Astrocyte of the hippocampus (primary cell): ENCODE results near the gene POTEC.
A peak's percentile ranks its signal among the peaks of the same experiment; 100 is the strongest.
"Not testable (repeated sequence)": the region's sequence is repeated elsewhere in the genome, so short reads cannot be mapped to it uniquely, and the experiment has no call there.

Source experiments
- DNase-seq: peaks from one replicate; pipeline ENCODE4 v3.0.0; 2011; ENCODE audit warnings: low read depth, low spot score

POTEC gene

DNA sequence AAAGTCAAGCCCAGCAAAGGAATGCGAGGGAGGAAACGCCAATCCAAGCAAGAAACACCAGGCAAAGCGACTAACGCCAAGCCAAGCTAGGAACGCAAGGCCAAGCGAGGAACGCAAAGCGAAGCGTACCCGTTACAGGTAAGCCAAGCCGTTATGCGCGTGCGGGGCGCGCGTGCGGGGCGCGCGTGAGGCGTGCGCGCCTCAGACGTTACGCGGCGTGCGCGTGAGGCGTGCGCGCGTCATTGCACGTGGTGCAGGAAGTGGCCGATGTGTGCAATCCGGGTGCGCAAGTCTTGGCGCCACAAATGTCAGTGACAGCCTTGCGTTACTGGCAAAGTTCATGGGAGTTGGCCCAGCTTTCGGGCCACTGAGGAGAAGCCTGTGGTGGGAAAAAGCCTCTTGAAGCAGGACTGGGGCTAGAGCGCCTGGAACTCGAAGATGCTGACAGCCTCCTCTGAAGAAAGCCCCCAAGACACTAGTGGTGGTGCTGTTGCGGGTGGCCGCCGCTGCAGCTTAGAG, at the start of gene POTEC:
POTEC (minus strand) TSS at position 155 of the 519 bp plus-strand sequence. CDS start 454 bp downstream, outside the sequence.
- not testable (repeated sequence) for DNase-seq

DNA sequence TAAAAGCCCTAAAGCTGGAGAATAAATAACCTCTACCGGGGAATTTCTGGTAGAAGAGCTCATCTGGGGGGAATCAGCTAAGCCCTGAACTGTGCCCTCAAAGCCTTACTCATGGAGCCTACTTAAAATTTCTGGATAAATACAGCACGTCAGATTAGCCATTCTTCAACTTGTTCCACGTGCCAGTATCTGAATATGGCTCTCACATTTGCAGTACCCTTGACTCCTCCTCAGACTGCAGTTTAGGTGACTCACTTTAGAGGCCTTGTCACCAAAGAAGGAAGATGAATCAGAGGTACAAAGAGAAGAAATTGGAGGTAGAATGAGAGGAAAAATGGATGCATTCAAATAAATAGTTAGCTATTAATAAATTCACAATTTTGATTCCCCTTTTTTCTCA, 34.6 kb upstream of the POTEC start:
- no peak for DNase-seq

DNA sequence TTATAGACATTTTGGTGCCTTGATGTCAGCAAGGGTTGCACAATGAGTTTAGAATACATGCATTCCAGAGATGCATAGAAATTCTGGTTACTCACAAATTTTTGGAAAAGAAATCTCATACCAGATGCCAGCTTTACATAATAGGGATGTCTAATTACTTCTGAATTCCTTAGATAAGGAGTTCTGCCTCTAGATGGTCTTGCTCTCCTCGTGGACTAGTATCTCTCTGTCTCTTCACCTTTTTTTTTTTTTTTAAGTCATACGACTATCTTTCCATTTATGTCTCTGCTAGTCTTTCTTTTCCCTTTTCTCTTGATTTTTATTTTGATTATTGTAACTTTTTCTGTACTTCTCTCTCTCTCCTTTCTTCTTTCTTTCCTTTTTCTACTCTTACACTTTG, 16.1 kb upstream of the POTEC start:
- not testable (repeated sequence) for DNase-seq

DNA sequence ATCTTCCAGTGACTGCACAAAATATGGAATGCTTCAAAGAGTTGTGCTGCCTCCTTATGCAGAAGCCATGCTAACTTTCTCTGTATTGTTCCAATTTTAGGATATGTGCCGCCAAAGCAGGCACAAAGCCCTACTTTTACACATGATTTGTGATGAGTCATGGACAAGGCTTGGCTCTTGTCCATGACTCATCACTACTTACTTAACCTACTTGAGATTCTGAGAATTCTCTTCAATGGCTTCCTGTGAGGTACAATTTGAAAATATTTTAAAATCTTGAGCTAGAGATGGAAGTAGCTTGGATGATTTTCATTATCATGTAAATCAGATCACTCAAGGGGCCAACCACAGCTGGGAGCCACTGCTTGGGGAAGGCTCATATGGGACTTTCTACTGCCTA, 11.7 kb downstream of the POTEC start:
- DNase-seq = peak; percentile 0

DNA sequence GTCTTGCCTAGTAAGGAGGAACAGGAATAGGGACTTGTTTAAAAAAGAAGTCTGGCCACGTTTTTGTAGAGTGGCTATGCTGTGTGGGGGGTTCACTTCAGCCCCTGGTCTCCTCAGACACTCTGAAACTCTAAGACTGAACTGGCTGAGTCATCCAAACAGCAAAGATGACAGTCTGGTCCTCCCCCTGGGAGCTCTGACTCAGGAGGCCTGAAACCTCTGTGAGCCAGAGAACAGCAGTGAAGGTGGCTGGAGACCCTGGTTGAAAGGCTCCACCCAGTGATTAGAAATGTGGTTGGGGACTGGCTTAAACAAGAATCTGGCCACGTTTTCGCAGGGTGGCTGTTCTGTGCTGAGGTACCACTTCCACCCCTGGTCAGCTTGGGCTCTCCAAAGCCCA, 32.7 kb downstream of the POTEC start:
- DNase-seq = not testable (repeated sequence)

DNA sequence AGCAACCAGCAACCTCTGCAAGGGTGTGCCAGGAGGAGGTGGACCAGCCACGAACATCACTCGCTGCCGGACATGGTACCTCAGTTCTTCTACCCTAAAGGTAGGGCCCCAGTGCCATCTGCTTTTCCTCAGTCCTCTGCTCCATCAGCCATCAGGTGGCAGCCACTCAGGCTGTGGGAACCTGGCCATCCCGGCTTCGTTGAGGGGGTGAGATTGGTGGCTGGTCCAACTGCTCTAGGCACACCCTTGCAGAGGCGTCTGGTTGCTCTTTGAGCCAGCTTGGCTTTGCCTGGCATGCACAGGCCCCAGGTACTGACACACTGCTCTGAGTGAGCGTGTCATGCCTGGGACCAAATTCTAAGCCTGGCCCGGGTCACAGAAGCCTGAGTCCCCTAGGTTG, 39.7 kb downstream of the POTEC start:
- DNase-seq = not testable (repeated sequence)

DNA sequence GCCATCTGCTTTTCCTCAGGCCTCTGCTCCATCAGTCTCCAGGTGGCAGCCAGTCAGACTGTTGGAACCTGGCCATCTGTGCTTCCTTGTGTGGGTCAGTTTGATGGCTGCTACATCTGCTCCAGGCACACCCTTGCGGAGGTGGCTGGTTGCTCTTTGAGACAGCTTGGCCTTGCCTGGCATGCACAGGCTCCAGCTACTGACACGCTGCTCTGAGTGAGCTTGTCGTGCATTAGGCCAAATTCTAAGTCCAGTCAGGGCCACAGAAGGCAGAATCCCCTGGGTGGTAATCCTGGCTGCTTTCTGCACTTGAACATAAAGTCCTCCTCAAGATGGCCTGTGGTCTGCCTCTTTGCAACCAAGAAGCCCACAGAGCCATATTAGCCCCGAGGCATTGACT, 41.5 kb downstream of the POTEC start:
- not testable (repeated sequence) for DNase-seq

DNA sequence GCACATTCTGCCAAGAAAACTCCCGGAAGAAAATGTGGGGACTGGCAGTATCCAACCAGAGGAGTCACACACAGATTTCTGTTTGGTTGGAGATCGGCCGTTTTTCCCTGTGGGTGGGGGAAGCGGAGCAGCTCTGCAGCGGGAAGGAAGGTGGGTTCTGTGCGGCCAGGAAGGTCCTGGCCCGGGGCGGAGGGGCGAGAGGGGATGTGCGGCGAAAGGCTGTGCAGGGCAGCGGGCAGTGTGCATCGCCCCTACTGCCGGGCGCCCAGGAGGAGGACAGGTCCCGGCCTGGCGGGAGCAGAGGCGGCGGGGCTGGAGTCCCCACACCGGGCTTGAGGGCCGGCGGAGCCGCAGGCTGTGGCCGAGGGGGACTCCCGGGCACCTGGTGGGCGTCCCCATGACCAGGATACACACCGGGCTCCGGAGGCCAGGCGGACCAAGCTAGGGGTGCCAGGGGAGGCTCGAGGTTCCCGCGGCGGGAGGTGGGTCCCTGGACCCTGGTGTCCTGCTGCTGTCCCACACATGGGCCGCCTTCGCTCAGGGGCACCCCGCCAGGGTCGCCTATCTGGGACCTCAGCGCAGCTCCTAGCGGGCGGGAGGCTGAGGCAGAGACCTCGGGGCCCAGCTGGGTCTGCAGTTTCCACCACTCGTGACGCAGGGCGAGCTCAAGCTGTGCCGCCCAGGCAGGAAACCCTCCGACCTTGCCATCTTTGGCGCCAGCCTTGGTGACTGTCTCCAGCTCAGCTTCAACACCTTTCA, 54.0 kb downstream of the POTEC start:
- DNase-seq = not testable (repeated sequence)

DNA sequence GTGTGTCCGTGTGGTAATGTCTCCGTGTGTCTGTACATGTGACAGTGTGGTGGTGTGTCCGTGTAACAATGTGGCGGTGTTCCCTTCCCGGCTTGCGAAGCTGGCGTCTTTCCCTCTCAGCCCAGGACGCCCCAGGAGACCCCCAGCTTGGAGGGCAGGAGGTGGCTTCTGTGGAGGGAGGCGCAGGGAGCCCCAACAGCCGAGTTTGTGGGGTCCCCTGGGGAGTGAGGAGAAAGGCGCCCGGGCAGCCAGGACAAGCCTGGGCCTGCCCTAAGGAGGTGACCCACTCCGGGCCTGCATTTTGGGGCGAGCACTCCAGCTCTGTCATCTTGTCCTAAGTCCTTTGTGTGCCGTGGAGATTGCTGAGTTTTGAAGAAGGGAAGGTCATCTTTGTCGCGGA, 54.6 kb downstream of the POTEC start:
- DNase-seq = not testable (repeated sequence)

DNA sequence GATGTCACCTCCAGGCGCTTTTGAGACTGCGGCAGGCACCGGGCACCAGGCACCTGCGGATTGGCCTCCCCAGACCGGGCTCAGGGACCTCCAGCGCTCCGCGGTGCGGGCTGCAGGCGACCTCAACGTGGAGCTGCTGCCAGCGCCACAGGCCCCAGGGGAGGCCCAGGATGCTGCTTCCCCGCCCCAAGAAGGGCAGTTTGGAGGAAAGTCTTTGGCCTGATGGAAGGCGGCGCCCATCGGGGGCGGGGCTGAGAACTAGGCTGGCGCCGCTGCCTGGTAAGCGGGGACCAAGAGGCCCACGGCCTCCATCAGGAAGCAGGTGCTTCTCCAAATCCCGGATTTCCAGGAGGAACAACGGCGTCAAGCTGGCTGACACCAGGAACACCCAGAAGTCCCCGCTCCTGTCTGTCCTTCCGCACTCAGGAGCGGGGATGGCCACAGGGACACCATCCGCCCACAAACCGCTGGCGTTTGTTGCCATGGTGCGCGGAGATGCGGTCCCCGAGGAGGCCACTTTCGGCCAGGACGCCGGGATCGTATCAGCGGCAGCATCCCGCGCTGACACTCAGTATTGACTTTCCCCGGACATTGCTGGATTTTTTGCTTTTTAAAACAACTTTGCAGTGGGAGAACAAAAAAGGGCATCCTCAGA, 56.3 kb downstream of the POTEC start:
- not testable (repeated sequence) for DNase-seq

DNA sequence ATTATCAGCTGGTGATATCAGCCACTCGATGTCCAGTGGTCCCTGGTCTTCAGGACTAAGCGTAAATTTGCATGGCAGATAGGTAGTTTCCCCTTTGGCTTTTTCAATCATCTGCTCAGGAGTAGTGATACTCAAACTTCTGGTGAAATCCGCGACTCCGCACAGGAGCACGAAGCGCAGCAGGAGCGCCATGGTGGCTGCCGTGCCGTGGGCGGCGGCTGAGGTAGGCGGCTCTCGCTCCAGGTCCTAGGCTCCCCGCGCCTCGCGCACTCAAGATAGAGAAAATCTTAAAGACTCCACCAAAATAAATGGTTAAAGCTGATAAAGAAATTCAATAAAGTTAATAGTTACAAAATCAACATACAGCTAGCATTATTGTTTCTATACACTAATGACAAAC, 64.3 kb downstream of the POTEC start:
- DNase-seq = not testable (repeated sequence)

DNA sequence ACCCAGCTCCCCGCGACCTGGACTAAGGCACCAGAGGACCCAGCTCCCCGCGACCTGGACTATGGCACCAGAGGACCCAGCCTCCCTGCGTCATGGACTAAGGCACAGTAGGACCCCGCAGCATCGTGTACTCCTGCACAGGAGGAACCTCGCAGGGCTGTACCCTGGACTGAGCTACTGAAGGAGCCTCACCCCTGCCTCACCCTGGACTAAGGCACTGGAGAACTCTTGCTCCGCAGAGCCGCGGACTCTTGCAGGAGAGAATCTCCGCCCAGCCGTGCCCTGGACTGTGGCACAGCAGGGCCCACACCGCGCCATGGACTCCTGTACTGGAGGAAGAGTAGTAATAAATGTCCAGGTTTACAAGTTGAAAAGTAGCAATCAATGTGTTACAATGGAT, 67.9 kb downstream of the POTEC start:
- DNase-seq = not testable (repeated sequence)

DNA sequence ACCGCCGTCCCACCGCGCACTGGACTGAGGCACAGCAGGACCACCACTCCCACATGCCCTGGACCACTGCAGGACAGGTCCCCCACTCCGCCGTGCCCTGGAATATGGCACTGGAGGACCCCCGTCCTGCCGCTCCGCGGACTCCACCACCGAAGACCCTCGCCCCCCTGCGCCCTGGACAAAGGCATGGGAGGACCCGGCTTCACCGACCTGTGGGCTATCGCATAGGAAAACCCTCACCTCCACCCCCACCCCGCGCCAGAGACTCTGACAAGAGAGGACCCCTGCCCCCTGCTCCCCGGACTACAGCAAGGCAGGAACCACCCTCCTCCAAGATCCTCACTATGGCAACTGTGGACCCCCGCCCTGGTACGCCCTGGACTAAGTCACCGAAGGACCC, 68.6 kb downstream of the POTEC start:
- not testable (repeated sequence) for DNase-seq

DNA sequence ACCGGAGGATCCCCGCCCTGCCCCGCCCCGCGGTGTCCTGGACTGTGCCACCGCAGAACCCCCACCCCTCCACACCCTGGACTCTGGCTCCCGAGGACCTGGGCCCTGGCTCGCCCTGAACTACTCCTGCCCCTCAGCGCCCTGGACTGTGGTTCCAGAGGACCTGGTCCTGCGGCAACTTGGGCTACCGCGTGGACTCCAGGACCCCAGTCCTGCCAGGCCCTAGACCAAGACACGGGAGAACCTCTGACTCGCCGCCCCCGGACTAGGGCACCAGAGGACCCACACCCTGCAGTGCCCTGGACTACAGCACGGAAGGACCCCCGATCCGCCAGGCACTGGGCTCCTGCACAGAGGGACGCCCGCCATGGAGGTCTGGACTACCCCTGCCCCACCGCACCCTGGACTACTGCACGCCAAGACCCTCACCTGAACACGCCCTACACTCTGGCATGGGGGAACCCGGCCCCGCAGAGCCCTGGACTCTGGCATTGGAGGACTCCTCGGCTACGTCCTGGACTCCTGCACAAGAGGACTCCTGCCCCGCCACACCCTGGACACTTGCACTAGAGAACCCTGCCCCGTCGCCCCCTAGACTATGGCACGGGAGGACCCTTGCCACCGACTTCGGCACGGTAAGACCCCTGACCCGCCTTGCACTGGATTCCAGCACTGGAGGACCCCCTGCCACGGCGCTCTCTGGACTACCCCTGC, 69.2 kb downstream of the POTEC start:
- DNase-seq = not testable (repeated sequence)

DNA sequence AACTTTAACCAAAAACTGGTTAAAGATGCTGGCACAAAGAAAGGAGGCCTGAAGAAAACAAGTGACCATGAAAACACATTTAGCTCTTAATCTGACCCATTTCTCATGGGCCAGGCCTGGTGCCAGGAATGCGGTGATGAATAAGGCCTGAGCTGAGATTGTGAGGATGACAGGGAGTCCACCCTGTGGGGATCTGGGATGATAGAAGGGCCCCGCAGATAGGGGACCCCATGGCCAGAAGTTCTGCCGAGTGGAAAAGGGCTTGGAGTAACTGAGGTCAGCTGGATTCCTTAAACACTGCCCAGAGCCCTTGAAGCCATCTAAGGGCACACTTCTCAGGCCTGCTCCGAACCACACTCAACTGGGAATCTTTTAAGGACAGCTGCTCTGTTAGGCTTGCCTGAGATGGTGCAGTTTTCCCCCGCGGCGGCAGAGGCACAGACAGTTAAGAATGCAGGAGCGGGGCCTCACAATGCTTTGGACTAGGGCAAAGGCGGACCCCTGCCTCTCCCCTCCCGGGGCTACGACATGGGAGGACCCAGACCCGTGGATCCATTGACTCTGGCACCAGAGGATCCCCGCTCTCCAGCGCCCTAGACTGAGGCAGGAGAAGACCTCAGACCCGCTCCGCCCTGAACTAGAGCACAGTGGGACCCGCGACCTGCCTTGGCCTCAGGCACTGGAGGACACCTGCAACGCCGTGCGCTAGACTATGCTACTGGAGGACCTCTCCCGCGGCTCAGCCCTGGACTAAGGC, 70.0 kb downstream of the POTEC start:
- not testable (repeated sequence) for DNase-seq

DNA sequence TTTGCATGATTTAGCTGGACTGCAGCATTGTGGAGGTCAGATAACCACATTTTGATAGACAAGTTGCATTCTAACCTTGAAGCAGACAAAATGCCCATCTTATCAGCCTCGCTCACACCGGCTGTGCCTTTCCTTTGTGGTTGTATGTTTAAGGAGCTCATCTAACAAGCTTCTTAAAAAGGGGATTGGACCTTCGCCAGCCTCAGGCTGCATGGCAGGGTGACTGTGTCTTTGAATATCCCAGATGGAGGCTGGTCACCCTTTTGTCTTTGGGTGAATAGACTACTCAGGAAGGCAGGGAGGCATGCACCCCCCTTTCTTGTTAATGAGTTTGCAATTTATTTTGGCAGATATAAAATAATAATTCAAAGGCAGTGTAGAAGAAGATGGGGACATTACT, 72.1 kb downstream of the POTEC start:
- DNase-seq = not testable (repeated sequence)

DNA sequence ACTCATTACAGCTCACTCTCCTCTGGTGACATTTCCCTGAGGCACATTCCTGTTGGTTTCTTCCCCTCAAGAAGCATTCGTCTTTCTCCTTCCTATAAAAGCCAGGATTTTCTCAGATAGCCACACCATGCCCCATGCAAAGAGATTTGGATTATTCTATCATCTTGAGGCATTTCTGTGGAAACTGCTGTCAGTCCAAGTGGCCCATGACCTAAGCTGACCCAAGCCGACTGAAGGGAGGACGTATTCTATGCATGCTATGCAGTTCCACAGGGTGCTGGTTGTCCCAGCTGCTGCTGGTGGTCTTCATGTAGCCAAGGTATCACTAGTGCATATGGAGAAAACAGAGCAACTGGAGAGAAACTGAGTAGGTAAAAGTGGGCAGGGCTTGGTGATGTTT, 73.0 kb downstream of the POTEC start:
- DNase-seq = not testable (repeated sequence)

DNA sequence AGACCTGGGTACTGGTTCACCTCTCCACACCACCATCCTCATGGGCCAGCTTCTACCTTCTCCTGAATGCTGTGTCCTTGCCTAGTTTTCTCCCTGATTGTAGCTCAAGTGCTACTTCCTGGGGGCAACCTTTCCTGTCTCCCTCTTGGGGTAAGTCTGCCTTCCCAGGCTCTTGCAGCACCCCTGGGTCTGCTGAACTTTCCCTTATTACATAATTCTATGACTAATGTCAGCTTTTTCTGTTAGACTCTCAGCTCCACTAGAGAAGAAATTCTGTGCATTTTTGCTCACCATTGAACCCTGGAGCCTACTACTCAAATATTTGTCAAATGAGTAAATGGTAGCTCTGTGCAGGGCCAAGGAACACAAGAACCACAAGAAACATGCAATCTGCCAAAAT, 73.4 kb downstream of the POTEC start:
- DNase-seq = peak; percentile 21

DNA sequence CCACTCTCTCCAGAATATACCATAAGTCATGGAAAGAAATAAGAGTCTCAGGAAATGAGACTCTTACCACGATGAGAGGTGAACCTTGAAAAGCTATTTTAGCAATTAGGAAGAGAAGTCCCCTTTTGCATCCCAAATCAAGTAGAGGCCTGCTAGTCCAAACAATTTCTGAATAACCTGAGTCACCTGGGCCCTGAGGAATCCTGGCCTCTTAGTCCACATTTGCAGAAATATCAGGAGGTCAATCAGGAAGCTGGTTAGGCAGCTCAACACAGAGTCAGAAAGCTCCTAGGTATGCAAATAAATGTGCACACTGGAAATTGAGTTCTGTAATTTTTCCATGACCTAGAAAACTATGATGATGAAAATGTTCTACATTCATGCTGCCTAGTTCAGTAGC, 77.4 kb downstream of the POTEC start:
- DNase-seq = not testable (repeated sequence)
